ENCODE results near the gene ANKRA2. TPM values are rescaled to one million over a fixed set of nuclear protein-coding genes. Genes with fewer than 3 reads are reported as not detected.

The ANKRA2 gene
- total and polyA plus RNA-seq, 9 of the 15 experiments (the other 6 are each of a cell fraction or from before 2014, with no cell fraction given) = 7.9 to 28.7 (median 12.8) TPM

GRCh38 chr5:73540192-73540591 lies 25.2 kb downstream of the ANKRA2 start:
- H2AFZ ChIP-seq (ENCODE audit: low read depth, low read length) = no peak overlapping the region
- no peak overlapping the region for H3K9ac ChIP-seq (ENCODE audit: insufficient read depth in 1 of 2, low read depth in 2 of 2, low read length in 2 of 2)
- no peaks in the 10 kb centered on the region for H3K27me3 ChIP-seq (ENCODE audit: control insufficient read depth in 2 of 2, insufficient read depth in 2 of 2, low read length in 2 of 2)
- H3K4me1 ChIP-seq (replicated peaks in 1 of 2; ENCODE audit: control insufficient read depth in 2 of 2, insufficient read depth in 2 of 2, low read length in 2 of 2) = peaks cover 0 to 1% of the 10 kb centered on the region in 2 experiments; a peak in 2 of 5 replicates
- intact Hi-C loops (cut with micrococcal nuclease) (no loop called here), in situ Hi-C loops (cut with MboI) (no loop called here)
- no peaks in the 10 kb centered on the region for H3K9me3 ChIP-seq (replicated peaks; ENCODE audit: control insufficient read depth, insufficient read depth, low read depth, low read length)
- peak; percentile 68 for TF ChIP-seq FOSL1 (tag; conservative IDR thresholded peaks at IDR 0.05)
- no peak for TF ChIP-seq DLX4 (CRISPR knock-in tag; IDR thresholded peaks at IDR 0.05)
- TF ChIP-seq ZNF707 (CRISPR knock-in tag; conservative IDR thresholded peaks at IDR 0.05) = no peak
- TF ChIP-seq TFAP4 (CRISPR knock-in tag; IDR thresholded peaks at IDR 0.05; ENCODE audit: borderline replicate concordance) = no peak
- peak; percentile 50; the same call in 2 of the 3 replicates for ATAC-seq
- H3K9me1 ChIP-seq (ENCODE audit: control insufficient read depth, insufficient read depth, low read length) = no peaks in the 10 kb centered on the region
- POLR2A ChIA-PET = interaction anchor here (1.6 kb wide), 1 partner anchor 10 kb away, joined by 3 read pairs; no protein-coding TSS in a partner anchor
- no peaks in the 10 kb centered on the region for H4K20me1 ChIP-seq (replicated peaks; ENCODE audit: control insufficient read depth, insufficient read depth, low read length)
- no peaks in the 10 kb centered on the region for H3K79me2 ChIP-seq (ENCODE audit: control insufficient read depth, insufficient read depth, low read length)
- no peak overlapping the region for H3K27ac ChIP-seq (ENCODE audit: extremely low read depth, low read depth, low read length)
- WGBS (ENCODE audit: insufficient coverage, low coverage, missing lambda C conversion rate) = 5% methylated on average over 3 of the region's 3 CpGs
- CTCF ChIA-PET (ENCODE audit: low intra/inter-chr PET ratio) = no interaction called here
- peak in 1 of 4 experiments; percentile 12 for DNase-seq (ENCODE audit: extremely low read depth in 1 of 4, low spot score in 3 of 4)
- FAIRE-seq = peak; percentile 49
- H3K4me3 ChIP-seq = no peak overlapping the region
- H3K4me2 ChIP-seq (ENCODE audit: insufficient read depth, low read length) = no peak overlapping the region
- no peaks in the 10 kb centered on the region for H3K36me3 ChIP-seq (ENCODE audit: control insufficient read depth, insufficient read depth, low read length)
- BruUV-seq (replicated peaks) = no TSS peak
